Coronary artery (tissue), 2 donors: ENCODE results near the gene IL18BP.

ENCODE experiments used
- DNase-seq: peaks from one replicate; pipeline ENCODE4 v3.0.0-alpha.2; 2017; ENCODE audit warnings: low spot score
- H3K27ac ChIP-seq, 2 donors: fragments of 200-600 bp; sonication (generic); one replicate each; pipeline ENCODE4 v1.5.1; 2016 to 2019
- H3K4me3 ChIP-seq: fragments of 200-600 bp; sonication (generic); 2 replicates; pipeline ENCODE4 v1.5.1; 2016; ENCODE audit warnings: mild to moderate bottlenecking, moderate library complexity
- CTCF ChIP-seq: fragments of 200-600 bp; sonication (generic); IDR thresholded peaks from one replicate; pipeline ENCODE4 v1.5.1; 2019; ENCODE audit warnings: antibody characterized with exemption

The IL18BP gene

GRCh38 chr11:71986131-71986530, 12.6 kb upstream of the IL18BP start:
- H3K4me3 ChIP-seq, result no peak overlapping the region
- no peak overlapping the region for H3K27ac ChIP-seq
- TF ChIP-seq CTCF, result no peak
- no peak for DNase-seq

- DNase-seq, result no peak
- H3K4me3 ChIP-seq, result no peak overlapping the region
- peak overlapping the region in 1 of 2 donors; percentile 64 for H3K27ac ChIP-seq
- no peak for TF ChIP-seq CTCF
Observed at GRCh38 chr11:71987521-71987920, 11.2 kb upstream of the IL18BP start.

- peak overlapping the region in 1 of 2 donors; percentile 64 for H3K27ac ChIP-seq
- DNase-seq, result no peak
- H3K4me3 ChIP-seq, result no peak overlapping the region
- no peak for TF ChIP-seq CTCF
Observed at GRCh38 chr11:71988050-71988449, 10.7 kb upstream of the IL18BP start.

GRCh38 chr11:71990701-71991100, 8.0 kb upstream of the IL18BP start:
- TF ChIP-seq CTCF, result no peak
- H3K27ac ChIP-seq, result no peak overlapping the region

GRCh38 chr11:71991494-71991893, 7.2 kb upstream of the IL18BP start:
- DNase-seq, result no peak
- no peak overlapping the region for H3K27ac ChIP-seq
- H3K4me3 ChIP-seq, result no peak overlapping the region
- TF ChIP-seq CTCF, result no peak

More at GRCh38 chr11:71990701-71991100, 8.0 kb upstream of the IL18BP start:
- no peak for DNase-seq
- no peak overlapping the region for H3K4me3 ChIP-seq

- no peak for TF ChIP-seq CTCF
- Histone ChIP-seq H3K27ac (no peak overlapping the region), H3K4me3 (no peak overlapping the region)
- no peak for DNase-seq
Observed at GRCh38 chr11:71992136-71992730, 6.5 kb upstream of the IL18BP start.

- no peak overlapping the region for H3K4me3 ChIP-seq
- H3K27ac ChIP-seq, result no peak overlapping the region
- DNase-seq, result no peak
- no peak for TF ChIP-seq CTCF
Observed at GRCh38 chr11:71994786-71995185, 3.9 kb upstream of the IL18BP start.
